Measurements from ENCODE around the gene MAP2K2.
A peak's percentile ranks its signal among the peaks of the same experiment; 100 is the strongest.
"Not testable (repeated sequence)": the region's sequence is repeated elsewhere in the genome, so short reads cannot be mapped to it uniquely, and the experiment has no call there.

MAP2K2 gene

DNA sequence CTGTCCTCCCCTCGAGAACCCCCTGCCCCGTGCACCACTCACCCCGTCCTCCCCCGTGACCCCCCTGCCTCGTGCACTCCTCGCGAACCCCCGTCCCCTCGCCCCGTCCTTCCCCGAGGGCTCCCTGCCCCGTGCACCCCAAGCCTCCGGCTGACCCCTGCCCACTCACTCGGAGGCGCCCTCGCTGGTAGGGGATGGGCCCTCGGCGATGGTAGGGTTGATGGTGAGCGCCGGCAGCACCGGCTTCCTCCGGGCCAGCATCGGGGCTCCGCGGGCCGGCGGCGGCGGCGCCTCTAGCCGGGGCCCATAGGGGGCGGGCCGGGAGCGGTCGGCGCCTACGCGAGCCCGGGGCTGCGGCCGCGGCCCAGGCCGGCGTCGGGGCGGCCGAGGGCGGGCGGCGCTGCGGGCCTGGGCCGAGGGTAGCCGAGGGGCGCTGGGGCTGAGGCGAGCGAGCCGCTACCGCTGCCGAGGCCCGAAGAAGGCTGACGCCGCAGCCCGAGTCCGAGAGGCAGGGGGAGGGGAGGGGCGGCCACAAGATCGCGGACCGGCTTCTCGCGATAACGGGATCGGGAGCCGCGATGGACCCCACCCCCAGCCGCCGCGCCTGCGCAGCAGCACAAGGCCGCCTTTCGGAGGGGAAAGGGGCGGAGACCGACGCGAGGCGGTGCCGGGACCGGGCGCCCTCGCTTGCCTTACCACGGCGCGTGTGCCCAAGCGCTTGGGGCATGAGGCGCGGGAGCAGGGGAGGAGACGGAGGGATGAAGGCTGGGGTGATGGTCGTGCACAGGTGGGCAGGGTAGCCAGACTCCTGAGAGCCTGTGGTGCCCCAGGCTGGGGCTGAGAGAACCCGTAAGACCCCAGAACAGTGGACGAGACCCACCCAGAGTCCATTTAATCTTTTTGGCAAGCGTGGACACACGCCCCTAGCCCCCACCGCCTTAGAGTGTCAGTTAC lies at the start of gene MAP2K2:
MAP2K2 (minus strand) TSS at position 508 of the 954 bp plus-strand sequence; CDS start at position 261, 247 bp downstream.
- DNase-seq = peak; percentile 97

DNA sequence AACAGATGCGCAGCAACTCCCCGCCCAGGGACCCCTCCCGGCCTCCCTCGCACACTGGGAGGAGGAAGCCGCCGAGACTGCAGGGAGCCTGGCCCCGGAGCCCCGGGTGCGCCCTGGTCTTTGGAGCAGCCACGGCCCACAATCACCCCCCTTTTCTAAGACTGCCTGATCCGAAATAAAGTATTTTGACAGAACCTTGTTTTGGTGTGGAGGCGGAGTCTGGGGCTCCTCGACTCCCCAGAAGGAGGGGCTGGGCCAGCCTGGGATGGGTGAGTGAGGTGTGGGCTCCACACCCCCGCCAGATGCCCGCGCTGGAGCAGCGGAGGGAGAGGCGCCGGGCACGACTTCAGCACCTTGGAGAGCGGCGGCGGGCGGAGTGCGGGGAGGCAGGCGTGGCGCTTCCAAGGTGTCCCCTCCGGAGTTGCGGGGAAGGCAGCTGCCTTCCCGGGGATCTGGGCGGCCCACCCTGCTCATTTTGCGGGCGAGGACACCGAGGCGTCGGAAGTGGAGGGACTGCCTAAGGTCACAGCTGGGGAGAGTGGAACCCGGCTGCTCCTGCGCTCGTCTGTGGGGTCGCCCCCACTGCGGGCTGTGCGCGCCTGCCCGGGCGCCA lies 49.0 kb upstream of the MAP2K2 start:
- peak; percentile 73 for DNase-seq

DNA sequence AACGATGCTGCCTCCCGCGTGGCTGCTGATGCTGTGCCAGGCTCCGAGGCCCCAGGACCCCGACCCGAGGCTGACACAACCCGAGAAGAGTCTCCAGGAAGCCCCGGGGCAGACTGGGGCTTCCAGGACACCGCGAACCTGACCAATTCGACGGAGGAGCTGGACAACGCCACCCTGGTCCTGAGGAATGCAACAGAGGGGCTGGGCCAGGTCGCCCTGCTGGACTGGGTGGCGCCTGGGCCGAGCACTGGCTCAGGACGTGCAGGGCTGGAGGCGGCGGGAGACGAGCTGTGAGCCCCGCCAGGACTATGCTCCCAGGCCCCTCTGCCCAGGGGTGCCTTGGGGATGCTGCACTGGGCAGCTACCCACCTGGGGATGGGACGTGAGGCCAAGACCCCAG lies 47.8 kb upstream of the MAP2K2 start:
- no peak for DNase-seq

DNA sequence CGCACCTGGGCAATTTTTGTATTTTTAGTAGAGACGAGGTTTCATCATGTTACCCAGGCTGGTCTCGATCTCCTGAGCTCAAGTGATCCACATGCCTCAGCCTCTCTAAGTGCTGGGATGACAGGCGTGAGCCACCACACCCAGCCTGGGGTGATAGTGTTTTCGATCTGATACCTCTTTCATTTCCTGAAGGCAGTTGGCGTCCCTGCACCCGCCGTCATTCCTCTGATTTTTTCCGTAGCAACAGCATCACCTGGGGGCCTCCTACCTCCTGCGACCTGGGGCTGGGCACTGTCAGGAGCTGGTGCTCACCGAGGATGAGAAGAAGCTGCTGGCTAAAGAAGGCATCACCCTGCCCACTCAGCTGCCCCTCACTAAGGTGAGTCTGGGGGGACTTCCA lies 40.3 kb upstream of the MAP2K2 start:
- no peak for DNase-seq

DNA sequence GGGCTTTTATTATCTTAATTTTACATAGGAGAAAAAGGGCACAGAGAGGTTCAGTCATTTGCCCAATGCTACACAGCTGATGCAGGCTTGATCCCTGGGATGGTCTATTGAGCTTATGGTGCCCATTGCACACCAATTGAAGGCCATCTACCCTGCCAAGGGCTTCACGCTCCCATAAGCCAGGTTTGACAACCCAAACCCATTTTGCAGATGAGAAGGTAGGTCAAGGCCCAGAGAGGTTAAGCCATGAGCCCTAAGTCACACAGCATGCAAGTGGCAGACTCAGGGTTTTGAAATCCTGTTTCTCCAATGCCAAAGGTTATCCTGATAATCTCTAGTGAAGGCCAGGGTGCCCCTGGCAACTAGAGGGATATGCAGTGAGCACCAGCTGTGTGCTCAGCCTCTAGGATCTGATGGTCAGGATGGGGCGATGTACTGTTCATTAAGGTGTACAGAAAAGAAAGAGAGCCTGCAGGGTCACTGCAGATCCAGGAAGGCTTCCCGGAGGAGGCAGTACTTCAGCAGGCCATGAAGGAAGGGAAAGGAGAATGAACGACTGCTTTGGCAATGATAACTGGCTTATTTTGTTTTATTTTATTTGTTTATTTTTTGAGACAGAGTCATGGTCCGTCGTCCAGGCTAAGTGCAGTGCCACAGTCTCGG lies 37.6 kb upstream of the MAP2K2 start:
- no peak for DNase-seq

DNA sequence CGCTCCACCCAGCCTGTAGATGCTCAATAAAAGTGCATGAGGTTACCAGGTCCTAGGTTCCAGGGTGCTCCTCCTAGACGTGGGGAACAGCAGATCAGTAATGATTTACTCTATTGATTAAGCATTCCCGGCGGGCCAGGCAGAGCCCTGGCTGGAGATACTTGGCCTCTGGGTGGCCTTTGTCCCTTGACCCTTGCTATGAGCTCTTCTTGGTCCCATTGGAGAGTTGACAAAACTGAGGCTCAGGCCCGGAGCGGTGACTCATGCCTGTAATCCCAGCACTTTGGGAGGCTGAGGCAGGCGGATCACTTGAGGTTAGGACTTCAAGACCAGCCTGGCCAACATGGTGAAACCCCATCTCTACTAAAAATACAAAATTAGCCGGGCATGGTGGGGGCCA lies 34.0 kb upstream of the MAP2K2 start:
- DNase-seq = not testable (repeated sequence)

DNA sequence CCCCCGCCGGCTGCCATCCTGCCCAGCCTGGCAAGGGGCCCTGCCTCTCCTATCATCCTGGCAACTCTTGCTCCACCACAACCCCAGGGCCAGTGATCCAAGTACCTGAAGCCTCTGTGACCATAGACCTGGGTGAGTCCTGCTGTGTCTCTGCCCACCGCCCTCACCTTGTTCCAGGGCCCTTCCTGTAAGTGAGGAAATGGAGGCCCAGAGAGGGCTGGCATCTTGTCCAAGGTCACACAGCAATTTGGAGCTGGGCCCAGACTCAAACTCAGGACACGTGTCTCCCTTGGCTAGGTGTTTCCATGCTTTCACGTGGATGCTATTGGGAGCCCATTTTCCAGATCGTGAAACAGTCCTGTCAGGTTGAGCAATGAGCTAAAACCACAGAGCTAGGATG lies 33.2 kb upstream of the MAP2K2 start:
- DNase-seq = no peak

DNA sequence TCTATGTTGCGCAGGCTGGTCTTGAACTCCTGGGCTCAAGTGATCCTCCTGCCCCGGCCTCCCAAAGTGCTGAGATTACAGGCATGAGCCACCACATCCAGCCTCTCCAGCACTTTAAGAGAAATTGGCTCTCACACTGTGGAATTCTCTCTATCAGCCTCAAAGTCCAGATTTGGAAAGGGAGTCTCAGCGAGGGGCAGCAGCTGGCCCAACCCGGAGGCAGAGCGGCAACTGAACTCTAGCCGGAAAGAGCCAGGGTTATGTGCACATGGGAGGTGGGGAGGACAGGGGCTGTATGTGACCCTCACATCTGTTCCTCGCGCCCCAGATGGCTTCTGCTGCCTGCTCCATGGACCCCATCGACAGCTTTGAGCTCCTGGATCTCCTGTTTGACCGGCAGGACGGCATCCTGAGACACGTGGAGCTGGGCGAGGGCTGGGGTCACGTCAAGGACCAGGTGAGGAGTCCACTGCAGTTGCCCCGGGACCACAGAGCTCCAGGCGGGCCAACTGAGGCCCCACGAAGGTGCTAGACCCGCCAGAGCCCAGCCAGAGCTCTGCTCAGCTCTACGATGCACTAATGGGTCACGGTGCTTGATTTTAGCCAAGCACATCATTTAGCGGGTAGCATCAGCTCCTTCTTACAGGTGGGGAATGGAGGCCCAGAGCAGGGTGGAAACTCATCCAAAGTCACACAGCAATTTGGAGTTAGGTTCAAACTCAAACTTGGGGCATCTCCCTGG lies 30.8 kb upstream of the MAP2K2 start:
- DNase-seq = no peak

DNA sequence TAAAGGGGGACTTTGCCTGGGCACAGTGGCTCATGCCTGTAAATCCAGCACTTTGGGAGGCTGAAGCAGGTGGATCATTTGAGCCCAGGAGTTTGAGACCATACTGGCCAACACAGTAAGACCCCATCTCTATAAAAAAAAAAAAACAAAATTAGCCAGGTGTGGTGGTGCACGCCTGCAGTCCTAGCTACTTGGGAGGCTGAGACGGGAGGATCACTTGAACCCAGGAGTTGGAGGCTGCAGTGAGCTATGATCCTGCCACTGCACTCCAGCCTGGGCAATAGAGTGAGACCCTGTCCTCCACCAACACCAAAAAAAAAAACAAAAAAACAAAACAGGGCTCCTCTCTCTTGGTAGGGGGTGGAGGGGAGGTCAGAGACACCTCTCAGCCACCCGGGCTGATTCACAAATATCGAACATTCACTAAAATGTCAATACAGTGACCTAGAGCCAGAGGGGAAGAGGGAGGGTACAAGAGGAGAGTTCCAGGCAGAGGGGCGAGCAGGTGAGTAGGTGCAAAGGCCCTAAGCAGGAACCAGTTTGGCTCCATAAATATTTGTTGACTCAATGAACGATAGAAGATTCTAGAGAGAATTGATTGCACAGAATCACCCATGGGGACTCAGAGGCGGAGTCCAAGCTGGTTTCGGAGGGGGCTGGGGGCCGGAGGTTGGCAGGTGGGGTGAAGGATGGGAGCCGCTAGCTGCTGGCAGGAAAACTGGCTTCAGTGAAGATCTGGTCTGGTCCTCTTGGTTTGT lies 28.5 kb upstream of the MAP2K2 start:
- no peak for DNase-seq

DNA sequence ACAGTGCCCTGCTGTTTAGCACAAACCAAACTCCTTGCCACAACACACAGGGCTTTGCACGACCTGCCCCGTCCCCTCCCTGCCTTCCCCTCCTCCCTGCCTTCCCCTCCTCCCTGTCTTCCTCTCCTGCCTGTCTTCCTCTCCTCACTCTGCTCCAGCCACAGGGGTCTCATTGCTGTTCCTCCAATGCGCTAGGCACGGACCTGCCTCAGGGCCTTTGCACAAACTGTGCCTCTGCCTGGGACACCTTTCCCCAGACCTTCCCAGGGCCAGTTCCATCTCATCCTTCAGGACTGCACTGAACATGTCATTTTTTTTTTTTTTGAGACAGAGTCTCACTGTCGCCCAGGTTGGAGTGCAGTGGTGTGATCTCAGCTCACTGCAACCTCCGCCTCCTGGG lies 27.7 kb upstream of the MAP2K2 start:
- no peak for DNase-seq

DNA sequence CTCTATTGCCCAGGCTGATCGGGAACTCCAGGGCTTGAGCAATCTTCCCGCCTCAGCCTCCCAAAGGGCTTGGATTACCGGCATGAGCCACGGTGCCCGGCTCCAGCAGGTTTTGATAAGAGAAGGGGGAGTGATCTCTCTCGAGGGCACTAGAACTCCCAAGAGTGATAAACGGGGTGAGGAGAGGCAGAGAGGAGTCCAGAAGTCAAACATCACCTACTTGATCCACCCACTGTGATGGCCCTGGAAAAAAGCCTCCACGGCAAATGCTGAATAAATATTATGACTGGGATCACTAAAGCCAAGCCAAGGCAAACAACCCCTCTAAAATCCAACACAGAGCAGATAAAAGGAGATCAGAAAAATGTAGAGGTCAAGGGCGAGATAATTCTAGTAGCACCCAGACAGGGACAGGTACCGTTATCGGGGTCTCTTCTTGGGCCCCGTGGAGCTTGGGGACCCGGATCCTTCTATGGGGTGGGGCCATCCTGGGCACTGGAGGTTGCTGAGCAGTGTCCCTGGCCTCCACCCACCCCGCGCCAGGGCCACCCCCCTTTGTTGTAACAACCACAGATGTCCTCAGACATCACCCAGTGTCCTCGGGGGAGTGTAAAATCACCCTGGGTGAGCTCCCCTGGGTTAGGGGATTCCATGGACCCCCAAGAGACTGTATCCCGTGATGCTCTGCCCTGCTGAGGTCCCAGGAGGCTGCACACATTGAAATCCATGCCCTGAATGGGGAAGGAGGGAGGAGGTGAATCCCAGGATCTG lies 25.8 kb upstream of the MAP2K2 start:
- no peak for DNase-seq

DNA sequence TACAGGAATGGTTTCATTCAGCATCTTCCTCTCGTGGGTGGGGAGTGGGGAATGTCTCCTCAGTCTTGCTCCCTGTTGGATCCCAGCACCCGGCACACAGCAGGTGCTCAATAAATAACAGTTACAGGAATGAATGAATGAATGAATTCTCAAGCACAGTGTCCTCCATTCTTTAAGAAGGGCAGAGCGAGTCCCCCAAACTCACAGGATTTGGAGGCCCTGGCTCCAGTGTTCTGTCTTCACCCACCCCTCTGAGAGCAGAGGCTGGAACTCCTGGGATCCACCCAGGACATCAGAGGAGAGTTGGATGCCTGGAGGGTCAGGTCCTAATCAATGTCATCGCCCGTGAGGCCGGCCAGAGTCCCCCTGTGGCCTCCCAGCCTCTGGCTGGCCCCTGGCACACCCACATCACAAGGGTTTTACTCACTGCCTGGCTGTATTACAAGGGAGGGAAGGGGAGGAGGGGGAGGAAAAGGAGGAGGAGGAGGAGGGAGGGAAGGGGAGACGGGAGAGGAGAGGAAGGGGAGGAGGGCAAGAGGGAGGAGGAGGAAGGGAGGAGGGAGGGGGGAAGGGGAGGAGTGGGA lies 20.8 kb upstream of the MAP2K2 start:
- no peak for DNase-seq

DNA sequence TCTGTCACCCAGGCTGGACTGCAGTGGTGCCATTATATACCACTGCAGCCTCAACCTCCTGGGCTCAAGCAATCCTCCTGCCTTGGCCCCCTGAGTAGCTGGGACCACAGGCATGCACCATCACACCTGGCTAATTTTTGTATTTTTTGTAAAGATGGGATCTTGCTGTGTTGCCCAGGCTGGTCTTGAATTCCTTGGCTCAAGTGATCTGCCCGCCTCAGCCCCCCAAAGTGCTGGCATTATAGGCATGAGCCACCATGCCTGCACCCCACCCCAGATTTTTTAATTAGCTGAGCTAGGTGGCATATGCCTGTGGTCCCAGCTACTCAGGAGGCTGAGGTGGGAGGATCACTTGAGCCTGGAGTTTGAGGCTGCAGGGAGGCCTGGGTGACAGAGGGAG lies 19.0 kb upstream of the MAP2K2 start:
- not testable (repeated sequence) for DNase-seq

DNA sequence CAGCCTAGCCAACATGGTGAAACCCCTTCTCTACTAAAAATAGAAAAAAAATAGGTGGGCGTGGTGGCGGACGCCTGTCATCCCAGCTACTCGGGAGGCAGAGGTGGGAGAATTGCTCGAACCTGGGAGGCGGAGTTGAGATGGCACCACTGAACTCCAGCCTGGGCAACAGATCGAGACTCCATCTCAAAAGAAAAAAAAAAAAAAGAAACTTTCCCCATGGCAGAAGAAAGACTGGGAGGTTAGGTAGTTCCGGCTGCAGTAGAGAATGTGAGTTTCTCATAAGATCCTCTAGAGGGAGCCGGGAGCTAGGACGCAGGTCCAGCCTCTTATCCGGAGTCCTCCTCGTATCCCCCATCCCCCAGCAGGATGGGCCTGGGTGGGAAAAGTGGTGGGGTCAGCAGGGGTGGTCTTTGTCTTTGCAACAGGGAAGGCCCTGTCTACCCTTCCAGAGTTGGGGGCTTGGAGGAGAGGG lies 16.4 kb upstream of the MAP2K2 start:
- peak; percentile 34 for DNase-seq

DNA sequence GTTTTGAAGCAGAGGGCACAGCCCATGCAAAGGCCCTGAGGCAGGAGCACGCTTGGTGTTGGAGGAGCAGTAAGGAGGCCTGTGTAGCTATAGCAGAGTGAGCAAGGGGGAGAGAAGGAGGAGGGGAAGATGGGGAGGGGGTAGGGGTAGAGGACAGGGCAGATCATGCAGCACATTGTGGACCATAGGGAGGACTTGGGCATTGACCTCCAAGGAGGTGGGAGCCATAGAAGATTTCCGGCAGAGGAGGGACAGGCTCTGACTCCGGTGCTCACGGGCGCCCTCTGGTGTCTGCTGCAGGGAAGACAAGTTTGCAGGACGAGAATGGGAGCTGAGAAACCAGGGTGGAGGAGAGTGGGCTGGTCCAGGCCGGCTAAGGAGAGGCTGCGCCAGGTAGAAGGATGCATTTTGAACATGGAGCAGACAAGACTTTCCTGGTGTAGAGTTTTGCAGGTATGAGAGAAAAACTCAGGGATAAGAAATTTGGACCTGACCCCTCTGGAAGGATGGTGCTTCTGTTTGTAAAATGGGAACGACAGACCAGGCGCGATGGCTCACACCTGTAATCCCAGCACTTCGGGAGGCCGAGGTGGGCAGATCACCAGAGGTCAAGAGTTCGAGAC lies 15.8 kb upstream of the MAP2K2 start:
- DNase-seq = peak; percentile 93

DNA sequence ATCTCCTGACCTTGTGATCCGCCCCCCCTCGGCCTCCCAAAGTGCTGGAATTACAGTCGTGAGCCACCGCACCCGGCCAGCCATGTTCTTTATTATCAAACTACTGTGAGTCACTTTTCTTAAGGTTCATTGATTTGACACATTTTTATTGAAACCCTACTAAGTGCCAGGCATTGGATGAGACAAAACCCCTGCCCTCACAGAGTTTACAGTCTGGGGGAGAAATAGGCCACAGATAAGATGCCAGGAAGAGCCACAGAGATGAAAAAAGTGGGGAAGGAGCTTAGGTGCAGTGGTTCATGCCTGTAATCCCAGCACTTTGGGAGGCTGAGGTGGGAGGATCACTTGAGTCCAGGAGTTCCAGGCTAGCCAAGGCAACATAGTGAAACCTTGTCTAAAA lies 14.5 kb upstream of the MAP2K2 start:
- DNase-seq = no peak

DNA sequence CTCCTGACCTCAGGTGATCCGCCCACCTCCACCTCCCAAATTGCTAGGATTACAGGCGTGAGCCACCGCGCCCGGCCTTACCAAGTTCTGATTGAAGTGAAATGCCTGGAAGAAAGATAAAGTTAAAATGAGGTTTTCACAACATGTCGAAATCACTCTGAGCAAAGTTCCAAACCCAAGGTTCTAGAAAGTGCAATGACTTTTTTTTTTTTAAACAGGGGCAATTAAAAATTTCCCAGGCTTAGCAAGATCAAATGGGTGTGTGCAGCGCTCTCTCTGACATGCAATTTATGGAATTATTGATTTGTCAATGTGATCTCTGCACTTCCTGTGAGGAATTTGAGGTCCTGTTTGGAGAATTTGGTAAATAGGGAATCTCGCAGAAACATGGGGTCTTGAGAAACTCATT lies 12.8 kb upstream of the MAP2K2 start:
- no peak for DNase-seq

DNA sequence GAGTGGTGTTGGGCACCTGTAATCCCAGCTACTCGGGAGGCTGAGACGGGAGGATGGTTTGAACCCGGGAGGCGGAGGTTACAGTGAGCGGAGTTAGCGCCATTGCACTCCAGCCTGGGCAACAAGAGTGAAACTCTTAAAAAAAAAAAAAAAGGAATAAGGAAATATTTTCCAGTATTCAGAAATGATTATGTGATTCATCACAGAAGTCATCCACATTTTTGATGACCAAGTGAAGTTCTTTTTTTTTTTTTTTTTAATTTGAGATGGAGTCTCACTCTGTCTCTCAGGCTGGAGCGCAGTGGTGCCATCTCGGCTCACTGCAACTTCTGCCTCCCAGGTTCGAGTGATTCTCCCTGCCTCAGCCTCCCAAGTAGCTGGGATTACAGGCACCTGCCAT lies 11.5 kb upstream of the MAP2K2 start:
- not testable (repeated sequence) for DNase-seq

DNA sequence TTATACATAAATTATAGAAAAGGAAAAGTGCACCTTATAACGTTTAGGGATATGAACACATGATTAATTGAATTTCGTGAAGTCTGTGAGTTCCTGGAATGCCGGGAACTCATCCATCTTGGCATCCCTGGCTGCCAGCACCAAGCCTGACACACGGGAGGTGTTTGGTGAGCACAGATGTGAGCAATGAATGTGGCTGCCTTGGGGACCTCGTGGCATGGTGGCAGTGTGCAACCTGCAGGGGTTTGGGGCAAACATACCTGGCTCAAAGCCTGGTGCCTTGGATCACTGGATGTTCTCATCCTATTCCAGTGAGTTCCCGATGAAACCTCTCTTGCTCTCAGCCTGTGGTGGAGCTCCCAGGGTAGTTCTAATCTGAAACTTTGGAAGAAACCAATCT lies 10.4 kb upstream of the MAP2K2 start:
- DNase-seq = no peak

DNA sequence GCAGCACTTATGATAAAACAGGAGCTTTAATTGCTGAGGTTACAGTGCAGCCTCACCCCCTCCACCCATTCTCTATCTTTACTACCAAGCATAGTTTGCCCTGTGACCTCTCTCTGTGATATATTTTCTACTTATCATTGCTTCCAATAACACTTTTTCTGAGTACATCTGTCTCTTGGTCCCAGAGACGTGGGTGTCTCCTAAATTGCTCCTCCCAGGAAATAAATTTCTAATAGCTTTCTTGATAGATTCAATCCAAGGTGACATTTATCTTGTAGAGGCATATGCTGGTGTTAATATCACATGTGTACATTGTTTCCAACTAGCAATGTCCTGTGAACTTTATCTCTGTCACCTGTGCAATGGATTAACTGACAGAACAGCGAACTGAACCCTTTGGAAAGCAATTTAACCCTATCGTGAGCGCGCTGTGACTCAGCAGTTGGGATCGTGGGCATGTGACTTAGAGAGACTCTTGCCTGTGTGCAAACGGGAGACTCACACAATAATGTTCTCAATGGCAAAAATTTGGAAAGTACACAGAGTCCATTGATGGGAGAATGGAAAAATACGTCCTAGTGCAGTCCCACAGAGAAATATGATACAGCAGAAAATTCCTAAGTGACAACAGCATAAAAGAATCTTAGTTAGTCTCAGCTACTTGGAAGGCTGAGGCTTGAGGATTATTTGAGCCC lies 7.0 kb upstream of the MAP2K2 start:
- DNase-seq = no peak
